ENCODE results near the gene NUP214. TPM values are rescaled to one million over a fixed set of nuclear protein-coding genes. Genes with fewer than 3 reads are reported as not detected.

Gene NUP214
- total RNA-seq, 3 donors from 2014 or later, result 56.1 to 57.9 (median 56.5) TPM

- Histone ChIP-seq H3K36me3 (ENCODE audit: low read depth) (peaks cover 4% of the 10 kb centered on the region), H3K4me3 (no peak overlapping the region), H3K4me1 (ENCODE audit: low read depth) (peaks cover 9% of the 10 kb centered on the region), H3K9me3 (no peaks in the 10 kb centered on the region)
- ATAC-seq (peak; percentile 79), DNase-seq (peak in 1 of 3 donors; percentile 12)
- intact Hi-C loops (cut with DNase I, micrococcal nuclease), result no loop called here
- TF ChIP-seq CTCF (IDR thresholded peaks at IDR 0.05), result no peak
Observed at GRCh38 chr9:131162886-131163285, 37.5 kb downstream of the NUP214 start.

GRCh38 chr9:131165523-131165922, 40.1 kb downstream of the NUP214 start:
- no peaks in the 10 kb centered on the region for H3K9me3 ChIP-seq
- intact Hi-C loops (cut with DNase I, micrococcal nuclease), result no loop called here
- peaks cover 9% of the 10 kb centered on the region for H3K4me1 ChIP-seq (ENCODE audit: low read depth)
- ATAC-seq, result no peak
- H3K36me3 ChIP-seq (ENCODE audit: low read depth), result peaks cover 4% of the 10 kb centered on the region
- TF ChIP-seq CTCF (IDR thresholded peaks at IDR 0.05), result no peak
- no peak for DNase-seq
- no peak overlapping the region for H3K4me3 ChIP-seq

GRCh38 chr9:131167146-131167692, 41.8 kb downstream of the NUP214 start:
- no peak for TF ChIP-seq CTCF (IDR thresholded peaks at IDR 0.05)
- DNase-seq (peak in 1 of 3 donors; percentile 29), ATAC-seq (peak; percentile 96)
- H3K4me1 ChIP-seq (ENCODE audit: low read depth), result peaks cover 9% of the 10 kb centered on the region
- H3K4me3 ChIP-seq, result no peak overlapping the region
- peaks cover 4% of the 10 kb centered on the region for H3K36me3 ChIP-seq (ENCODE audit: low read depth)
- H3K9me3 ChIP-seq, result no peaks in the 10 kb centered on the region
- intact Hi-C loops (cut with DNase I, micrococcal nuclease), result no loop called here

- peaks cover 9% of the 10 kb centered on the region for H3K4me1 ChIP-seq (ENCODE audit: low read depth)
- no peaks in the 10 kb centered on the region for H3K9me3 ChIP-seq
- H3K4me3 ChIP-seq, result no peak overlapping the region
- H3K36me3 ChIP-seq (ENCODE audit: low read depth), result peaks cover 4% of the 10 kb centered on the region
- no peak for TF ChIP-seq CTCF (IDR thresholded peaks at IDR 0.05)
- DNase-seq (no peak), ATAC-seq (no peak)
- intact Hi-C loops (cut with DNase I, micrococcal nuclease), result no loop called here
Observed at GRCh38 chr9:131167936-131168335, 42.5 kb downstream of the NUP214 start.

GRCh38 chr9:131169563-131170240, 44.3 kb downstream of the NUP214 start:
- Histone ChIP-seq H3K36me3 (ENCODE audit: low read depth) (peaks cover 2% of the 10 kb centered on the region), H3K4me3 (no peak overlapping the region), H3K9me3 (no peaks in the 10 kb centered on the region), H3K4me1 (ENCODE audit: low read depth) (peaks cover 9% of the 10 kb centered on the region)
- intact Hi-C loops (cut with DNase I, micrococcal nuclease), result no loop called here
- DNase-seq (no peak), ATAC-seq (no peak)
- TF ChIP-seq CTCF (IDR thresholded peaks at IDR 0.05), result no peak
